Vagina (tissue), 2 donors: ENCODE measurements around the gene KIAA0232.

Experiments
- CTCF ChIP-seq, 3 experiments: fragments of 450-650 bp in 2 of 3; fragments of 200-600 bp in 1 of 3; sonication (generic) in 1 of 3; IDR thresholded peaks; one replicate each; pipeline ENCODE4 v1.5.1; 2017 to 2019; ENCODE audit warnings: antibody characterized with exemption in 3 of 3, mild to moderate bottlenecking in 2 of 3, moderate library complexity in 2 of 3
- POLR2A ChIP-seq, 2 donors: fragments of 450-650 bp; IDR thresholded peaks; one replicate each; pipeline ENCODE4 v1.6.1; 2017; ENCODE audit warnings: antibody characterized with exemption in 2 of 2, mild to moderate bottlenecking in 2 of 2, moderate library complexity in 2 of 2
- POLR2AphosphoS5 ChIP-seq, 2 donors: sonication (generic); formaldehyde crosslinking; IDR thresholded peaks; one replicate each; pipeline ENCODE4 v1.9.0; 2017; ENCODE audit warnings: antibody characterized with exemption in 2 of 2, mild to moderate bottlenecking in 2 of 2, low read depth in 1 of 2; ENCODE audit not compliant: insufficient read depth in 1 of 2

GRCh38 chr4:6851431-6851830, 68.9 kb downstream of the KIAA0232 start:
- TF ChIP-seq POLR2A (IDR thresholded peaks at IDR 0.05): no peak
- no peak for TF ChIP-seq CTCF (IDR thresholded peaks at IDR 0.05)
- no peak for TF ChIP-seq POLR2AphosphoS5 (IDR thresholded peaks at IDR 0.05; ENCODE audit: insufficient read depth in 1 of 2, low read depth in 1 of 2)
